Dedifferentiated amniotic fluid mesenchymal stem cell (primary cell): ENCODE results near the gene FDXR.

ENCODE experiments used
- DNase-seq: peaks from one replicate; pipeline ENCODE4 v3.0.0-alpha.2; 2016; ENCODE audit errors: extremely low spot score

Gene FDXR

DNA sequence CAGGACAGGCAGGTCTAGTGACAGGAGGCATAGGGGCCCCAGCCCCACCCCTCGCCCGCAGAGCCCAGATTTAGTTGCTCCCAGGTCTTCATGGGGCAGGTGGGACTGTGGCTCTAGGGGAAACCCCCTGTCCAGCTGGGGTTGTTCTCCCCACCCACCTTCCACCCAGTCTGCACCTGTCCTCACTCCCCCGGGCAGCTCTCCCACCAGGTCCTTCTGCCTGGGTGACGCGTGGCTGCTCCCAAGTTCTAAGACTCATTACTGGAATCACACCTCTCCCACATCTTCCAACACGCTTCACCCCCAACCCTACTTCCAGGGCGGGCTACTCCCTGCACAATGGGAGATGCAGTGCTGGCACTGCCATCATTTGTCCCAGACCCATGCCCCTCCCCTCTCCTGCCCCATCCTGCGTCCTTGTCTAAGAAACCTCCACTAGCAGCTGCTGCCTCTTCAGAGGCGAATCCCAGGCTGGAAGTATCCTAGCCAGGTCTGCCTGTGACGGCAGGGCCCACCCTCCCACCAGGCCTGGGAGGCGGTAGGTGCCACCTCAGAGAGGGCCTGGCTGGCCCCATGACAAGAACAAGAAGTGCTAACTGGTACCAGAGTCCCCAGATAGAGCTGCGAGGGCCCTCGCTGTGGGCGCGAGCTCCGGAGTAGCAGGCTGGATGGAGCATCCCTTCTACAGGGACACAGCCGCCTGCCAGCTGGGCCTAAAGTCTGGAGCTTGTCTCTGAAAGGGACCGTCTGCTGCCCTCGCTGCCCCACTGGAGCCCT, 35.9 kb downstream of the FDXR start:
- no peak for DNase-seq

DNA sequence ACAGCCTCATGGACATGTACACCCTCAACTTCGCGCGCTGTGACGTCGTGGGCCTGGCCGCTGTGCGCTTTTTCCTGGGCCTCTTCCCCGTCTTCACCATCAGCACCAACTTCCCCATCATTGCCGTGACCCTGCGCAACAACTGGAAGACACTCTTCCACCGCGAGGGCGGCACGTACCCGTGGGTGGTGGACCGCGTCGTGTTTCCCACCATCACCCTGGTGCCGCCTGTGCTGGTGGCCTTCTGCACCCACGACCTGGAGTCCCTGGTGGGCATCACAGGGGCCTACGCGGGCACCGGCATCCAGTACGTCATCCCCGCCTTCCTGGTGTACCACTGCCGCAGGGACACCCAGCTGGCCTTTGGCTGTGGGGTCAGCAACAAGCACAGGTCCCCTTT, 36.6 kb downstream of the FDXR start:
- DNase-seq = no peak

DNA sequence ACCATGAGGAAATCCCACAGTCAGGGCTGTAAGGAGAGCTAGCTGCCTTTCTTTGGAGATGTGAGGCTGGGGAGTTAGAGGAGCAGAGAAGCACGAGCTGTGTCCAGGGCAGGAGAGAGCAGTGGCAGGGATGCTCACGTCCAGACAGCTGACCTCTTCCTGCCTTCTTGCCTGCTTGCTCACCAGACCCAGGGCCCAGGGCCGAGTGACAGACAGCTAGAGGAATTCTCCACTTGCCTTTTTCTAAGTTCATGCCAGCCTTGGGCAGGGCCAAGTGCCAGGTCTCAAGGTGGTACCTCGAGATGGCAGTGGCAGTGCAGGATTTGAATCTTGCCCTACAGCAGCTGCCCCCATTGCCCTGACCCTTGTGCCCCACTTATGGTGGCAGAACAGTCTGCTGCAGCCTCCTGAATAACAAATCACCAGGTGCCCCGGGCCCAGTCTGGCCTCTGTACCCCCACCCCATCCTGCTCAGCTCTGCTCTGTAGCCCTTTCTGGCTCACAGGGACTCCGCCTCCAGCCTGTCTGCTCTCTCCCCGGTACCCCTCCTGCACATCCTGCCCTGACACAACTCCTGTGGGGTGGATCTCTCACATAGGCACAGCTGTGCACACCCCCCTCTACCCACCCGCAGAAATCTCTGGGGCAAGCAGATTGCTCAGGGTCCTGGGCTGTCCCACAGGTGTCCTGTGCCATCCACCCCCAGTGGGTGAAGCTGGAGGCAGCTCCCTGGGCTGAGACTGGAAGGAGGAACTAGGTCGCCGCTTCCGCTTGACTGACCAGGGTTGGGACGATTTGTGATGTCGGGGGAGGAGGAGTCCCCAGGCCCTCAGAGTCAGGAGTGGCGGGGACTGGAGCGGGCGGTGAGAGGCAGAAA, 39.1 kb downstream of the FDXR start:
- DNase-seq = peak; percentile 20

DNA sequence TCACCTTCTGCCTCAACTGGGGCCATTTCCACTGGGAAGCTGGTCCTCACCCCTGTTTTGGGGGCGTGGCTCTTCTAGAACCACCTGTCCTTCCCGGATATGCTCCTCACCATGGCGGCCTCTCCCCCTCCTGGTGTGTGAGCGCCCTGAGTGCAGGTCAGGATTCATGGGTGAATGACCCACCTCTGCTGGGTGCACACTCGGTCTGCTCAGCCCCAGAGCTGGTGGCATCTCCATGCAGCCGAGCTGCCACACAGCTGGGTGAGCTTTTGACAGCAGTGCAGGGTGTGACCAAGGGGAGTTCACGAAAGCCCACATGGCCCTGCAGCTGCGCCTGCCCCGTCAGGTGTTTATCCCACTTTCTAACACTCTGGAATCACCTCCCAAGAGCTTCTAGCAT, 40.4 kb downstream of the FDXR start:
- no peak for DNase-seq

DNA sequence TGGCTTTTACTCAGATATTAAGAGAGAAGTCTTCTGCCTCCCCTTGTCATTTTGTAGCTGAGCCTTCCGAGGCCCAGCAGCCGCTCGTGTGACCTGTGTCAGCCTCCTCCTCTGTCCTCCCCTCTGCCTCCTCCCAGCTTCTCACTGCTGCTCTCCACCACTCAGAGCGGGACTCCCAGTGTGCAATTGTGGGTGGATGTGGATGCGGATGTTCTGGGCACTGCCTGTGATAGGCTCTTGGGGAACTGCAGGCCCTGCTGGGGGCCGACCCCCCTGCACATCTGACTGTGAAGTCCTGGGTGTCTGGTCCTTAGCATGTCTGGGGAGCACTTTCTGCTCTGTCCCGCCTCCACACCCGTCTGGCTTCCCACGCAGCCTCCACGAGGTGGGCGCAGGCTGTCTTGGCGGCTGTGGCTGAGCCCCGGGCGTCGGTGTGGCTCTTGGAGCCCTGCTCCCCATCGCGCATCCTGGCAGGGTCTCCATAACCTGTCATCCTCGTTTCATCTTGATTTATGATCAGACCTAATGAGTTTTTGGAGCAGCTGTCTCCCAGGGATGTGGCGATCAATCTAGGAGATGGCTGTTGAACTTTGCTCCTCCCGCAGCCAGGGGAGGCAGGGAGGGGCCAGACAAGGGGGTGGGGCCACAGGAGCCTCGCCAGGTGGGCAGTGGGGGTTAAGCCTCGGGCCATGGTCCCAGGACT, 41.2 kb downstream of the FDXR start:
- no peak for DNase-seq

DNA sequence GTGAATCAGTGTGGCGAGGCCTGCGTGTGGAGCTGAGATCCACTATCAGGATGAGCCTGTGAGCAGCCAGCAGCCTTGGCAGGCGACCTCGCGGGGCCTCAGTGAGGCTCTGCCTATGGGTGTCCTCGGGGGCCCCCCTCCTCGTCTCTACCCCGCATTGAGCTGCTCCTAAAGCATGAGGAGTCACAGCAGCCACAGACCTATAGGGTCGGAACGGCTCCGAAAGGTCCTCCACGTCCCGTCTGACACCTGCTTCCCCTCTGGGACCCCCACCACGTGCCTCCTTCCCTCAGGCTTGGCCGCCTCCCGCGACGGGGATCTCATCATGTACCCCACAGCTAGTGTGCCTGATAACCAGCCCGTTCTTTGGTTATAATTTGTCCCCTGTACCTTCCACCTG, 41.9 kb downstream of the FDXR start:
- DNase-seq = no peak

DNA sequence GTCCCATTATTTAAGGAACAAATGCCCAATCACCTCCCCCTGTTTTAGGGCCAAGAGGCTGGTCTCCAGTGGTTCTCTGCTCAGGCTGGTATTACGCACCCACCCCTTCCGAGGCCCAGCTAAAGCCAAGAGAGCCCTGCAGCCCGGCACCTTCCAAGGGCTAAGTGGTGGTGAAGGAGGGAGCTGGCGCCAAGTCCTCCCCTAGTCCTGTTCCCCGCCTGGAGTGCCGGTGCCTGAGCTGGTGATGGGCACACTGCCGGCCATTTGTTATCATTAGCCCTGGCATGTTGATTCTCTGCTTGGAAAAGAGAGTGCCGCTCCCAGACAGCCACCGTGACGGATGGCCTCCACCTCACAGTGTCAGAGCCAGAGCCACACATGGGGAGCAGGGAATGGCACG, 45.0 kb downstream of the FDXR start:
- DNase-seq = no peak

DNA sequence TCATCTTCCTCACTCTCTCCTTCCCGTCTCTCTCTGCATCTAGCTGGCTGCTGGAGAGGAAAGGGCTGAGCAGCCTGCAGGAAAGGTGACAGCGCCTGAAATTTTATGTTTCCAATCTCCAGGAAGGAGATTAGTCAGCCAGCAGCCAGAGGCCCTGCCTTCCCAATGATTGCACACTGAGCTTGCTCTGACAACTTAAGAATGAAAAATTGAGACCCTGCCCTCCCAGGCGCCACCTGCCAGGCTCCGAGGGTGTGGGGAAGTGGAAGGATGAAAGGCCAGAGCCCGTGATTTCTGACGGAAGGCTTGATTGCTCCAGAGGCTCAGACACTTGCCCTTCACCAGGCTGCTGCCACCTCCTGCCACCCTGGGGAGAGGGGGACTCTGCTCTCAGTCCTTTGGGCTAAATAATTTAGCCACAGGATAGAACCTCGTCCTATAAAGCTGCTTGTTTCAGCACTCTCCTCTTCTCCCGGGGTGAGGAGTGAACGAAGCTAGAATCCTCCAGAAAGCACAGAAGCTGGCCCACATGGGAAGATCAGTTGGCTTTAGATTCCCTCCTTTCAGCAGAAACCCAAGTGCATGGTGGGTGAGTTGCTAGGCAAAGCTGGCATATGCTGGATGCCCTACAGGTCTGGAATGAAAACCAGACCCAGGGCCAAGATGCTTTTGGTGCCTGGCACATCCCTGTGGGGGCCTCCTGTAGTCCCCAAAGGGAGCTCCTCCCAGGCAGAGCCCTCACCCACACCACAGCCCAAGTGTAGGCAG, 46.7 kb downstream of the FDXR start:
- DNase-seq = no peak

DNA sequence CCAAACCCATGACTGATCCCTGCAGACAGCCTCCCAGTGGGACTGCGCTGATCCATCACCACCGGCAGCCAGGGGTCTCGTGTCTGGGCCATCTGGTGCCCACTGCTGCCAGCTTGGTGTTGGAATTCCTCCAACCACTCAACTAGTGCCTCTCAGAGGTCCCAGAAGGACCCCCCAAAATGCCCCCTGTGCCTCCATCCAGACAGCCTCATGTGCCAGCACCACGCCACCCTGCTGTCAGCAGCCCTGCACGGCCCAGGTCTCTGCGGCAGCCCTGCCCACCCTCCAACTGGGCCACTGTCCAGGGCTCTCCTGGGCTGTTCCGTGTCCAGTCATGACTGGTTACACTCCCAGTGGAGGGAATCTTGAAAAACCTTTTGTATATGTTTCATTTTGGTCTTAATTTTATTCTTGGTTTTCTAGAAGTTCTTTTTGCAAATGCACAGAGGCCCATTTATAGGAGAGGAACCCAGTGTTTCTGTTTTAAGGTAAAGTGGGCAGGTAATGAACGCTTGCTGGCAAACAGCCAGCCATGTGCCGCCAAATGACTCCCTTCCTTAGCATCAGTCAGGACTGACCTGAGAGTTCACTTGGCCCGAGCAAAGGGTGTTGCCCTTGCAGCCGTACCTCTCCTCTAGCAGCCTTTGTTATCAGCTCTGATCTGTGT, 47.7 kb downstream of the FDXR start:
- no peak for DNase-seq

DNA sequence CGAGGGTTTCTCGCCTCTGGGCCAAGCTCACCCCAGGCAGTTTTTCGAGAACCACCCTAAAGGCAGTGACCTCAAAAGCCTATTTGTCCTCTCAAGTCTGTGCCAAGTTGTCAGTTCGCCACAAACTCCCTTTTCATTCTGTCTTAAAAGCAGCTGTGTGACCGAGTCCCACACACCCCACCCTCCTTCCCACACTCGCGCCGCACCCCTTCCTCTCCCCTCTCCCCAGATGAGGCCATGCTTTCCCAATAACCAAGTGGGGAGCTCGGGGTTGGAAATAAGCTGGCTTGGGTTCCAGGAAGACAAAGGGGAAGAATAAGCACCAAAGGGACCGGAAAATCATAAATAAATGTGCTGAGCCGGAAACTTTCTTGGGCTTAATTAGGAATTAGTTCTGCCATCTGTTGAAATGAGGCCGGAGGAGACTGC, 49.8 kb downstream of the FDXR start:
- DNase-seq = no peak

DNA sequence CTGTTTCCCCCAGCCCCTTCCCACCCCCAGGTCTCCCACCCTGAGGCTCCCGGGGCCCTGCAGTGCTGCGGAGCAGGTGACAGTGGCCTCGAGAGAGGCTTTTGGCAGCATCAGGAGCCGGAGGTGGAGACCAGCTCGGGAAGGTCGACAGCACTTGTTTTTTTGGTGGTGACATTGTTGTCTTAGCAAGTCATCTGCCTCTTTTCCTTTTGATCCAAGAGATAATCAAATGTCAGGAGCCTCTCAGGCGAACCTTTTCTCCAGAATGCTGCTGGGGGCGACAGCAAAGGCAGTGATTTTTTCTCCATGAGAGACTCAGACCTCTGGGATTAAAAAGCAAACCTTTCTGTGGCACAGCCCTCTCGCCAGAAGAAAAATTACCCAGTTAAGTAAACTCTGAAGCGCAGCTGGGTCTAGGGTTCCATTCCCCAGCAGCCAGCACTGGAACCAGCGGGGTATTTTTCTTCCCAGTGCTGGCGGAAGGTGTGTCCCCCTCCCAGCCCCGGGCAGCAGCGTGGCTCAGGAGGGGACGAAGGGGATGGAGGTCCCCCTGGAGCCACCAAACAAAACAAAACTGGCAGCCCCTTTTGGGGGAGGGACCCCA, 50.4 kb downstream of the FDXR start:
- no peak for DNase-seq

DNA sequence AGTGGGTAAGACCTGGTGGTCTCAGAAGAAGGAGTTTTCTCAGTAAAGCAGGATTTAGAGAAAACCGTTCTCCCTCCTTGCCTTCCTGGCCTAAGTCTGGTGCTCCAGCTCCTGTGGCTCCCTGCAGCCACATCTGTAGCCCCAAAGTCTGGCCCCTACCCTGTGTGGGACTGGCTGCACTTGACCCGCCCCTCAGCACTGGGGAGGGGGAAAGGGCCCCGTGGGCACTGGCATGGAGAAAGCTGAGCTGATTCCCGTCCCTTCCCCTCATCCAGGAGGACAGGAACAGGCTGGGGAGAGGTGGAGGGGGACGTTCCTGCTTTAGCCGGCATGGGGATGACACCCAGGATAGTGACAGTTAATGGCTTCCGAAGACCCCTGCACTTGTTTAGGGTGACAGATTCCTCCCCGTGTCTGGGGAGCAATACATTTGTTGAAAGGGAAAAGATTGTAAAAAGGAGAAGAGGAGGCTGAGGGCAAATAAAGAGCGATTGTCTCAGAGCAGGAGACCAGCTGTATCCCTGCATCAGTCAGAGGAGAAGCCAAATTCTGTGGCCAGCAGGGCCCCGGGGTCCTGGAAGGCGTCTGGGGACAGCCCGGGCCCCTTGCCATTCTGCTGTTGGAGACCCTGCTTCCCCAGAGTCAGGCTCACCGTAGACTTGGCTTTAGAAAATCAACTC, 51.0 kb downstream of the FDXR start:
- no peak for DNase-seq

DNA sequence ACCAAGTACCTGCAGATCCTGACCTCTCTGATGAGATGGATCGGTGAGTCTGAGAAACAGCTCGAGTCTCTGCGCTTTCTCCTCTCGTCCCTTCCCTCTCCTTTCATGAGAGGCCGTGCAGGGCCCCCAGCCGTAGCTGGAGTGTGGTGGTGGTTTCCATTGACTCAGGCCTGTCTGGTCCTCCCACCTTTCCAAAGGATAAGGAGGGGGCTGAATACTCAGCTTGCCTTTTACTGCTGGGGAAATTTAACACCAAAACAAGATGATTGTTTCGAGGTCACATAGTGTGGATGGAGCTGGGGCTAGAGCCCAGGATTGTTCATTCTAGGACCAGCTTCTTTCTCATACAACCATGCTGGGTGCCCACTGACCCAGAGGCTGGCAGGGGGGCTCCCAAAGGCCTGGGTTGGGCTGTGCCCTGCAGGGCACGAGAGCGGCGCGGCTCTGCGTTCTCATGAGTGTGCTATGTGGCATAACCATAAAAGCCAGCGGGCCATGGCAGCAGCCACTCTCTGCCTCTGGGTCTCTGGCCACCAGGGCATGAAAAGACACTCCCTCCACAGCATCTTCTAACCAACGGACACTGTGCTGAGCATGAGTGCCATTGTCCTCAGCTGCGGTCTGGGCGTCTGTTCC, 52.9 kb downstream of the FDXR start:
- DNase-seq = no peak

DNA sequence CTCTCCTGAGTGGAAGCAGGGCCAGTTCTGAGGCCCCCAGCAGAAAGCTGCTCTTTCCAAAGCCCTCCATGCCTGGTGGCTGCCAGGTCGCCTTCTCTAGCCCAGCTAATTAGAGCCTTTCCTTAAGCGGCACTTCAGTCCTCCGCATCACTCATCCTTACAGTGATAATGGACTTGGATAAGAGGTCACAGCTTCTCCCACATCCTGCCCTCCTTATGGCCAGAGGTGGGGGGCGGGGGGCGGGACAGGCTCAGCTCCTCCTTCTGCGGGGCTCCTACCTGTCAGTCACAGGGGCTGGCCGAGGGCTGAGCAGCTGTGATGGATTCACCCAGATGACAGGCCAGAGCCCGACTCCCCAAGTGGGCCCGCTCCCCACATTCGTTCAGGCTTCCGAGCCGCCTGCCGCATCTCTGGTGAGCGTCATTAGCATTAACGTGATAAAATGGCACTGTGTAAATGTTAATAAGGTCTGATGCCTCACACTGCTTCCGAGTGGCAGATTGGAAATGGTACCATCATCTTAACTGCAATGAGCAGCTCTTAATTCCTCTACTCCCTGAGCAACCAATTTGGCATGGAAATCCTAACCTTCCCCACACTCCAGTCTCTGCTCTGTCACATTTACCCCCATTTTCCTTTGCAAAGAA, 54.4 kb downstream of the FDXR start:
- DNase-seq = no peak

DNA sequence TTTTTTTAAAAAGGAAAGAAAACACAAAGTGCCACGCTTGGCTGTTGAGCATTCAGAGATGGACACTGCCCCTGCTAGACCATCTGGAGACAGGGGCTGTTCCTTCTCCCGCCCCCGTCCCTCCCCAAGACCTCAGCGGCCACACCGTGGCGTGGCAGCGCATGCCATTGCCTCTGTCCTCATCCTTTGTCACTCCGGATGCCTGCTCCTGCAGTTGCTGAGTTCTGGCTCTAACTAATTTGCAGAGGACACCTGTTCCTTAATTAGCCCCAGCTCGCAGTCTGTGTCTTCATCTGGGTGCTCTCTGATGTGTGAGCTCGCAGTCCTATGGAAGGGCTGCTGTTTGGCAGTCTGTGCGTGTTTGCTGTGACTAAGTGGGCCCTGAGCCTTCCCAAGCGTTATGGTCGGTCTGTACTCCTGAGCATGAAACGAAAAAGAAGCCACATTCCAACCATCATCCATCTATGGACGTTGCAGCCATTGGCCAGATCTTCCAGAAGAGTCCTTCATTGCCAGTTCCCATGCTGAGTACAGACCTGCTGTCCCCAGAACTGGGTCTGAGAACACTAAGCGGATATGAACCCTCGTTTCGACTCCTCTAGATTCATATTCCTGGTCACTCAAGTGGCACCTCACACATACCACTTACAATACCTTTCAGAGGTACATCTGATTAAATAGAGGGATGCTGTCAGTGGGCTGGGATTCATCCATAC, 55.7 kb downstream of the FDXR start:
- DNase-seq = no peak

DNA sequence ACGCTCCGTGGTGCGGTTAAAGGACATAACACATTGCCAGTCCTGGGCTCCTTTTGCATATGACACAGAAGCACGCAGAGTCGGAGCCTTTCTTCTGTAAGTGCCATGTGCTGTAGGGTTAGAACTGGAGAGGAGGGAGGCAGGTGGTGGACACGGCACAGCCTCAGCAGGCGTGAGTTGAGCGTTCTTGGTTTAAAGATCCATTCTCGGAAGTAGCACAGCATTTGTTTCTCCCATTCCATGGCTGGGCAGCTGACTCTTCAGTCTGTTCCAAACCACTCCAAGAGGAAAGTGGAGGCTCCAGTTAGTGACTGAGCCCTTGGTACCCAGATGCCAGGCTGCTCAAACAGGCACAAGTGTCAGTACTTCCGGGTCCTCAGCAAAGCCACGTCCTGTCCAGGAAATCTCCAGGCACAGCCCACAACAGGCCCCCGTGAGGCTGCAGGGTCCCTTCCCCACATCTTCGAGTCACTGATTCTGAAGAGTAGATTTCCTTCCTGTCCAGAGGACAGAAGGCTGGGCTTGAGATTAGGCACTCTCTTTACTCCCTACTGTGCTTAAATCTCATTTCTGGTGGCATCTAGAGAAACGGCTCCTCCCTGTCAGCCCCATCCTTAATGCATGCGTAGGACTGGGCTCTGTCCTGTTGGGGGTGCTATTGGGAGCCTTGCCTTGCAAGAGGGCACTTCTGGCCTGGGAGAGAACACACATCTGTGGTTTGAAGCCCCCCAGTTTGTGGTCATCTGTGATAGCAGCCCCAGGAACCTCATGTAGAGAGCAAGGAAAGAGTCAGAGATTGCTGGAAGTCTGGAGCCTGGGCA, 57.0 kb downstream of the FDXR start:
- DNase-seq = no peak

DNA sequence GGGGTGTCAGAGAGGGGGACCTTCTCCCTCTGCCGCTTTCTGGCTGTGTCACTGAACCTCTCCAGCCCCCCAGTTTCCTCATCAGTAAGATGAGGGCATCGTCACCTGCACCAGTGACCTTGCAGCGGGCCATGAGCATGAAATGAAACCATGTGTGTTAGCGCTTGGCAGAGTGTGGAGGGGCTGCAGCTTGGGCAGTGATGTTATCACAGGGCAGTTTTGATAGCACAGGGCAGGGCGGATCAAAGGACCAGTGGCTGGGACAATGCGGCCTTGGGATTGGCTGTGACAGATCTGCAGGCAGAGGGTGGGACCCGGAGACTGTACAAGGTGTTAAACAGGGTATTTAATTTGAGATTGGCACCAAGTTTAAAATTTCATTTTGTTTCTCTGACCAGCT, 57.7 kb downstream of the FDXR start:
- no peak for DNase-seq

DNA sequence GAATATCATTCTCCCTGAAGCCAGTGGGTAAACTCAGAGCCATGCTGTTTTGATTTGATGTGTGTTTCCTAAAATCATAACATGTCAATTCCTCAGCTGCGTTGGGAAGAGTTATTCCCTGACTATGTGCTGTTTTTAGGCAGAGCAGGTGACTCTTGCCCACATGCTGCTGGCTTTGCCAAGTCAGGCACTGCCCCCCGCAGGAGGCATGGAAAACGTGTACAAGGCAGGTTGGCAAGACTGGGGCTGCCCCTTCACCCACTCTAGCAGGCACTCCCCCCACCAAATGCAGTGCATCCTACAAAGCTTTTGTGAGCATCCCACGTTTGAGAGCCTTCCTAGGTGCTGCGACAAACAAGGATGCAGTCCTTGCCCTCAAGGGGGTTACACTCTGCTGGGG, 58.3 kb downstream of the FDXR start:
- DNase-seq = no peak
